Heart left ventricle (tissue), 16 donors: Measurements from ENCODE around the gene SPEG. TPM values are rescaled to one million over a fixed set of nuclear protein-coding genes. Genes with fewer than 3 reads are reported as not detected.

Source experiments
- ATAC-seq, 4 donors: fragments of 200-7000 bp; cut with Tn5 transposase; one replicate each; pipeline ENCODE4 v1.9.1; 2020 to 2022; ENCODE audit warnings: moderate library complexity in 4 of 4, mild to moderate bottlenecking in 3 of 4, moderate number of reproducible peaks in 1 of 4
- DNase-seq, 5 donors: peaks; one replicate each; pipeline ENCODE4 v3.0.0-alpha.2; 2020
- H3K27ac ChIP-seq, 12 donors: fragments of 200-600 bp; sonication (generic) in 4 of 12; one replicate each; pipeline versions ENCODE4 v1.5.0 to v1.8.0; 2016 to 2022; ENCODE audit warnings: mild to moderate bottlenecking in 2 of 12
- H3K27me3 ChIP-seq, 9 donors: fragments of 200-600 bp; sonication (generic) in 2 of 9; one replicate each; pipeline versions ENCODE4 v1.5.1 to v1.8.0; 2016 to 2022; ENCODE audit warnings: mild to moderate bottlenecking in 3 of 9
- H3K36me3 ChIP-seq, 9 donors: fragments of 200-600 bp; sonication (generic) in 2 of 9; one replicate each; pipeline versions ENCODE4 v1.5.0 to v1.8.0; 2018 to 2022; ENCODE audit warnings: mild to moderate bottlenecking in 2 of 9
- H3K4me1 ChIP-seq, 12 donors: fragments of 200-600 bp; sonication (generic) in 4 of 12; one replicate each; pipeline versions ENCODE4 v1.5.0 to v1.8.0; 2016 to 2022; ENCODE audit warnings: mild to moderate bottlenecking in 3 of 12
- H3K4me3 ChIP-seq, 12 donors: fragments of 200-600 bp; sonication (generic) in 4 of 12; one replicate each; pipeline versions ENCODE4 v1.5.0 to v1.8.0; 2017 to 2022; ENCODE audit warnings: mild to moderate bottlenecking in 9 of 12, moderate library complexity in 4 of 12
- H3K9me3 ChIP-seq, 12 donors: fragments of 200-600 bp; sonication (generic) in 4 of 12; one replicate each; pipeline versions ENCODE4 v1.5.0 to v1.8.0; 2016 to 2022; ENCODE audit warnings: mild to moderate bottlenecking in 1 of 12
- CTCF ChIP-seq, 12 donors: fragments of 200-600 bp; sonication (generic) in 4 of 12; IDR thresholded peaks; one replicate each; pipeline versions ENCODE4 v1.5.0 to v1.8.0; 2018 to 2022; ENCODE audit warnings: antibody characterized with exemption in 12 of 12, mild to moderate bottlenecking in 5 of 12
- POLR2A ChIP-seq, 2 donors: fragments of 450-650 bp; IDR thresholded peaks; one replicate each; pipeline ENCODE4 v1.6.1; 2017; ENCODE audit warnings: antibody characterized with exemption in 2 of 2, mild to moderate bottlenecking in 2 of 2, moderate library complexity in 2 of 2
- WGBS, 4 donors: extraction: QIAGEN DNeasy Blood & Tissue Kit in 2 of 4; methylation state at CpG; one replicate each; pipeline versions ENCODE4 v1.1.5 to v1.1.7; 2013 to 2018; 5-methylcytosine and 5-hydroxymethylcytosine counted together
- intact Hi-C, 10 donors: fragments of 100-400 bp; cut with DNase I; formaldehyde crosslinking; loops; one replicate each; pipeline versions ENCODE4 v1.11.1 to v1.14.2; 2022
- polyA plus RNA-seq, 2 donors: library from polyadenylated mRNA; stranded (reverse); fragments of 200-250 nt; gene quantifications; one replicate each; pipeline ENCODE4 v1.2.3, GENCODE V29; 2013
- total RNA-seq, 9 donors: library from RNA; depleted of rRNA in 2 of 9; stranded (reverse); fragments of >200 nt in 2 of 9; fragmentation: NEBNext Ultra II Directional in 3 of 9; extraction: Animal tissue kit (Norgen Biotek cat#: 25700) in 3 of 9; gene quantifications; one replicate each; pipeline versions ENCODE4 v1.1.0 to v1.2.4, GENCODE V29; 2016 to 2023
- donor health status: ischemic (EF 13 %, LVEDD 7.1; RV severe dilation, severe dysfunction).
- donor health status: healthy with polysubstance abuse.
- donor health status: DM: no; HTN: yes; CAD: no.
- donor health status: DM: no; HTN: no; CAD: no.
- donor health status: ischemic (EF 25% LVEDD 6.9; RV normal size, moderate dysfunction).
- donor health status: ischemic (EF 25% LVEDD 5.7; RV mildly dilated, moderate dysfunction).
- donor health status: healthy.
- donor health status: DM: yes; HTN: yes; CAD: no.
- donor health status: ischemic (EF 35%, LVEDD 5.7; RV mildly dilated, moderate dysfunction).
- donor health status: nonischemic (EF 11% LVEDD 7.7; RV severe dilation, severe dysfunction).
- donor health status: DM: yes; HTN: yes; CAD: no.
- donor health status: PGD.
- donor health status: ischemic (EF 29% LVEDD 5.4; RV normal size, mild dysfunction).
- donor health status: nonischemic (EF 23%, LVEDD 6.1; RV moderate dilation, normal function).

SPEG gene
- total and polyA plus RNA-seq, 11 donors = 64.8 to 150 (median 108) TPM

- peaks cover 0 to 45% (median 39%) of the 10 kb centered on the region in 9 donors for H3K36me3 ChIP-seq
These were observed 73.2 kb downstream of the SPEG start for GRCh38 chr2:219507581-219508443.

GRCh38 chr2:219508444-219508734 lies 73.7 kb downstream of the SPEG start:
- Histone ChIP-seq H3K27ac (no peak overlapping the region), H3K27me3 (peaks cover 0 to 39% (median 11%) of the 10 kb centered on the region in 9 donors), H3K9me3 (no peaks in the 10 kb centered on the region), H3K4me1 (peaks cover 0 to 44% (median 15%) of the 10 kb centered on the region in 12 donors), H3K4me3 (no peak overlapping the region), H3K36me3 (peaks cover 0 to 39% (median 34%) of the 10 kb centered on the region in 9 donors)
- DNase-seq (no peak), ATAC-seq (no peak)
- TF ChIP-seq POLR2A (IDR thresholded peaks at IDR 0.05) (no peak), CTCF (IDR thresholded peaks at IDR 0.05) (no peak)
- 66 to 78% (median 70%) methylated on average over 4 of the region's 4 CpGs for WGBS, 4 donors
- intact Hi-C loops = no loop called here

More at GRCh38 chr2:219507581-219508443, 73.2 kb downstream of the SPEG start:
- Histone ChIP-seq H3K27ac (peak overlapping the region in 1 of 12 donors; percentile 19), H3K4me3 (no peak overlapping the region), H3K27me3 (peaks cover 0 to 34% (median 5%) of the 10 kb centered on the region in 9 donors), H3K4me1 (peaks cover 0 to 42% (median 15%) of the 10 kb centered on the region in 12 donors), H3K9me3 (no peaks in the 10 kb centered on the region)
- intact Hi-C loops = no loop called here
- WGBS, 4 donors = 45 to 50% (median 48%) methylated on average over 8 of the region's 8 CpGs
- no peak for TF ChIP-seq POLR2A (IDR thresholded peaks at IDR 0.05)
- TF ChIP-seq CTCF (IDR thresholded peaks at IDR 0.05) = no peak
- DNase-seq (peak in 2 of 5 donors; percentile 41 to 57), ATAC-seq (peak; percentile 14 to 53 (median 39))

- TF ChIP-seq POLR2A (IDR thresholded peaks at IDR 0.05) (no peak), CTCF (IDR thresholded peaks at IDR 0.05) (no peak)
- peaks cover 0 to 31% (median 26%) of the 10 kb centered on the region in 9 donors for H3K36me3 ChIP-seq
- DNase-seq (peak in 1 of 5 donors; percentile 17), ATAC-seq (peak in 3 of 4 donors; percentile 2 to 11 (median 8))
- no peaks in the 10 kb centered on the region for H3K9me3 ChIP-seq
- 10 to 18% (median 13%) methylated on average over 5 to 14 of the region's 14 CpGs for WGBS, 4 donors
- peaks cover 0 to 47% (median 18%) of the 10 kb centered on the region in 9 donors for H3K27me3 ChIP-seq
- peak overlapping the region in 2 of 12 donors; percentile 31 to 40 for H3K4me3 ChIP-seq
- intact Hi-C loops = no loop called here
- no peak overlapping the region for H3K27ac ChIP-seq
- H3K4me1 ChIP-seq = peaks cover 0 to 51% (median 18%) of the 10 kb centered on the region in 12 donors
These were observed 74.5 kb downstream of the SPEG start for GRCh38 chr2:219508971-219509779.
